ENCODE results near the gene HS3ST3A1. TPM values are rescaled to one million over a fixed set of nuclear protein-coding genes. Genes with fewer than 3 reads are reported as not detected.

The HS3ST3A1 gene
- total and polyA plus RNA-seq, 9 donors = 2.2 to 41.4 (median 10.7) TPM

DNA sequence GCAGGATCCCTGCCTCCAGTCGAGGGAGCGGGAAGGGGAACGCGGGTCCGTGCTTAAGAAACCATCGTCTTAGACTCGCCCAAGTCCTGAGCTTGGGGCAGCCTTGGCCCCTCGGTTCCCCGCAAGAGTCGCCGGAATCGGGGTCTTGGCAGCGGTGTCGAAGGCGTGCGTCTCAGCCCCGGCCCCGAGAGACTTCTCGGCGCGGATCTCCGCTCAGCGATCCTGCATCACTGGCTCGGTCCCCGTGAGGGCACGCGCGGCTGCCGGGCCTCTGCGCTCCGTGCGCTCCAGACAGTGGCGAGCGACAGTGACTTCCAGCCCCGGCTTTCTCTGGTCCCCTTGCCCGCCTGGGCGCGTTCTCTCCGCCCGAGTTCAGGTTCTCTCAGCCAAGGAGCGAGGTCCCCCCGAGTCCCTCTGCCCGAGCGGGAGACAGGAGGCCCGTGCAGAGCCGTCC is 380 bp downstream of the HS3ST3A1 start:
- Histone ChIP-seq H3K9me3 (no peaks in the 10 kb centered on the region), H3K4me3 (peak overlapping the region; percentile 42), H3K27ac (peak overlapping the region; percentile 65 to 70), H3K36me3 (no peaks in the 10 kb centered on the region), H3K4me1 (ENCODE audit: insufficient read depth) (no peaks in the 10 kb centered on the region), H3K27me3 (no peaks in the 10 kb centered on the region)
- intact Hi-C loops (cut with DNase I) = loop anchor here in 2 of 4 donors (5.0 to 10.0 kb wide), 2 partner anchors 701 to 703 kb away; partner anchors contain the start of gene HS3ST3B1 (in 2 of the 2)
- TF ChIP-seq, protein P1, sequence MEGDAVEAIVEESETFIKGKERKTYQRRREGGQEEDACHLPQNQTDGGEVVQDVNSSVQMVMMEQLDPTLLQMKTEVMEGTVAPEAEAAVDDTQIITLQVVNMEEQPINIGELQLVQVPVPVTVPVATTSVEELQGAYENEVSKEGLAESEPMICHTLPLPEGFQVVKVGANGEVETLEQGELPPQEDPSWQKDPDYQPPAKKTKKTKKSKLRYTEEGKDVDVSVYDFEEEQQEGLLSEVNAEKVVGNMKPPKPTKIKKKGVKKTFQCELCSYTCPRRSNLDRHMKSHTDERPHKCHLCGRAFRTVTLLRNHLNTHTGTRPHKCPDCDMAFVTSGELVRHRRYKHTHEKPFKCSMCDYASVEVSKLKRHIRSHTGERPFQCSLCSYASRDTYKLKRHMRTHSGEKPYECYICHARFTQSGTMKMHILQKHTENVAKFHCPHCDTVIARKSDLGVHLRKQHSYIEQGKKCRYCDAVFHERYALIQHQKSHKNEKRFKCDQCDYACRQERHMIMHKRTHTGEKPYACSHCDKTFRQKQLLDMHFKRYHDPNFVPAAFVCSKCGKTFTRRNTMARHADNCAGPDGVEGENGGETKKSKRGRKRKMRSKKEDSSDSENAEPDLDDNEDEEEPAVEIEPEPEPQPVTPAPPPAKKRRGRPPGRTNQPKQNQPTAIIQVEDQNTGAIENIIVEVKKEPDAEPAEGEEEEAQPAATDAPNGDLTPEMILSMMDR (IDR thresholded peaks at IDR 0.05) = no peak
- TF ChIP-seq EP300 (IDR thresholded peaks at IDR 0.05) = no peak
- no peak for TF ChIP-seq POLR2A (IDR thresholded peaks at IDR 0.05)
- WGBS, 3 donors = 1% methylated on average over 22 to 46 of the region's 46 CpGs
- peak in 2 of 5 donors; percentile 12 to 17 for DNase-seq

DNA sequence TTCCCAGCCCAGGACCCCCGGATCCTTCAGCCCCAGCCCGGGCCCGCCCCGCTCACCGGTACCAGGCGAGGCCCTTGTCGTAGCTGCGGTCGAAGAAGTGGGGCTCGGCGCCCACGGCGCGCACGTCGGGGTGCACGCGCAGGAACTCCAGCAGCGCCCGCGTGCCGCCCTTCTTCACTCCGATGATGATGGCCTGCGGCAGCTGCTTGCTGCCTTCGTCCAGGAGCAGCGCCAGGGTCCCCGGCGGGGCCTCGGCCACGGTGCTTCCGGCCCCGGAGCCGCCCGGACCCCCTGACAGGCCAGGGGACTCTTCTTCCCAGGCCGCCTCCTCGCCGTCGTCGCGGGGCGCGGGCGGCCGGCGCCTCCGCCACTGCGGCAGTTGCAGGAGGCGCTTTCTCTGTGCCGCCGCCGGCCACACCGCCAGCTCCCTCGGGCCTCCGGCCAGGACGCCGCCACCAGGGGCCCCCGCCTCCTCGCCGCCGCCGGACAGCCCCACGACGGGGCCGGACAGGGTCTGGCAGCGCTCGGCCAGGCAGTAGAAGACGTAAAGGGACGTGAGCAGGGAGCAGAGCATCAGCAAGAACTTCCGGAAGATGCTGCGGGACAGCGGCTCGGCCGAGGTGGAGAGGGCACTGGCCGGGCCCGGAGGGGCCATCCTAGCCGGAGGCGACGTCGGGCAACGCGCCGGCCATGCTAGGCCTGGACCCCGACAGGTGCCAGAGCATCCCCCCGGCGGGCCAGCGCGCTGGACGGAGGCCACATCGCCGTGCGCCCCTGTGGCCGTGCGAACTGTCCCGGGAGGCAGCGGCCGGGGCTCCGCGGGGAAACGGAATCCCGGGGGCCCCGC is 1.0 kb downstream of the HS3ST3A1 start:
- H3K9me3 ChIP-seq = no peaks in the 10 kb centered on the region
- H3K4me3 ChIP-seq = peak overlapping the region; percentile 42
- DNase-seq = peak; percentile 23 to 58 (median 31)
- peak overlapping the region; percentile 31 to 65 for H3K27ac ChIP-seq
- TF ChIP-seq EP300 (IDR thresholded peaks at IDR 0.05) = no peak
- TF ChIP-seq, protein P1 (IDR thresholded peaks at IDR 0.05) = no peak
- TF ChIP-seq POLR2A (IDR thresholded peaks at IDR 0.05) = no peak
- H3K36me3 ChIP-seq = no peaks in the 10 kb centered on the region
- H3K27me3 ChIP-seq = no peaks in the 10 kb centered on the region
- intact Hi-C loops (cut with DNase I) = loop anchor here in 2 of 4 donors (5.0 to 10.0 kb wide), 2 partner anchors 702 to 704 kb away; partner anchors contain the start of gene HS3ST3B1 (in 2 of the 2)
- no peaks in the 10 kb centered on the region for H3K4me1 ChIP-seq (ENCODE audit: insufficient read depth)
- WGBS, 3 donors = 3 to 4% (median 4%) methylated on average over 70 to 101 of the region's 101 CpGs

DNA sequence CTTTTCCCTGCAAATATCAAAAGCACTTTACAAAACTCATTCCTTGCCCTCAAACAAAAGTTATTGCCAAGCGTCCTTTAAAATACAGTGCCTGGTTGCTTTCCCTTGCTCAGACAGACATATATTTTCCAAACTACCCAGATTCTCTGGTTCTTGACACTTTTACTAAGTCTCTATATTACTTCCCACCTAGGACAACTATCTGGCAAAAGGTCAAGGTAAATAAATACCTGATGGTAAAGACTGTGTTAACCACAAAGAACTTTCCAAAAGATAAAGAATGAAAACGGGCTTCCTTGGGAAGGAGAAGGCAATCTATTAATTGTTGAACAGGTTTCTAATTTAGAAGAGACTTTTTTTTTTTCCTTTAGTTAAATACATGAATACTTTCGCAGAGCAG is 1.9 kb downstream of the HS3ST3A1 start:
- intact Hi-C loops (cut with DNase I) = loop anchor here in 3 of 4 donors (5.0 to 10.0 kb wide), 4 partner anchors 205 to 705 kb away; partner anchors contain the start of gene HS3ST3B1 (in 2 of the 3)
- no peaks in the 10 kb centered on the region for H3K9me3 ChIP-seq
- H3K27ac ChIP-seq = peak overlapping the region; percentile 31 to 65
- no peak overlapping the region for H3K4me3 ChIP-seq
- no peaks in the 10 kb centered on the region for H3K4me1 ChIP-seq (ENCODE audit: insufficient read depth)
- TF ChIP-seq, protein P1 (IDR thresholded peaks at IDR 0.05) = no peak
- TF ChIP-seq POLR2A (IDR thresholded peaks at IDR 0.05) (no peak), EP300 (IDR thresholded peaks at IDR 0.05) (no peak)
- WGBS, 3 donors = 52 to 63% (median 60%) methylated on average over 3 of the region's 3 CpGs
- H3K27me3 ChIP-seq = no peaks in the 10 kb centered on the region
- no peak for DNase-seq
- H3K36me3 ChIP-seq = no peaks in the 10 kb centered on the region

DNA sequence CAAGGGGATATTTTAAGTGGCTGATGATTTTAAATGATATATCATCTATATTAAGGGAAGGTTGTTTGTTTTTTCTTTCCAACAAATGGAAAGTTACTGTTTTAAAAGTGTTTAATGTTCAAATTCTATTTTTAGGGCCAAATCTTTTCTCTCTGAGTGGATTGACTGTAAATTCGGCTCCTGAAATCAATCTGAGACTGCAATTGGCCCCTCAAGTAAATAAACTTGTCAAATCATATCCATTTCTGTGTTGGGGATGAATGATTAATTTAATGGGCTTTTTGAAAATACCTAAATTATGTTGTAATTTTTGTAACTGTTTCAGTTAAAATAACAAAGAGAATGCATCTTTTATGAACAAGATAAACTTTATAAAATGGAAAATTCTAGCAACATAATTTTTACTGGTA is 2.6 kb downstream of the HS3ST3A1 start:
- Histone ChIP-seq H3K36me3 (no peaks in the 10 kb centered on the region), H3K27me3 (no peaks in the 10 kb centered on the region), H3K27ac (no peak overlapping the region), H3K9me3 (no peaks in the 10 kb centered on the region), H3K4me1 (ENCODE audit: insufficient read depth) (no peaks in the 10 kb centered on the region), H3K4me3 (no peak overlapping the region)
- DNase-seq = no peak
- intact Hi-C loops (cut with DNase I) = loop anchor here in 2 of 4 donors (10.0 kb wide), 2 partner anchors 206 to 254 kb away; no protein-coding TSS in a partner anchor
- WGBS, 3 donors = 81 to 89% (median 83%) methylated on average over 1 of the region's 1 CpG
- no peak for TF ChIP-seq POLR2A (IDR thresholded peaks at IDR 0.05)
